Heart left ventricle (tissue), 13 donors: Measurements from ENCODE around the gene ABCA1.

ENCODE experiments used
- CTCF ChIP-seq, 12 donors: fragments of 200-600 bp; sonication (generic) in 4 of 12; IDR thresholded peaks; one replicate each; pipeline versions ENCODE4 v1.5.0 to v1.8.0; 2018 to 2022; ENCODE audit warnings: antibody characterized with exemption in 12 of 12, mild to moderate bottlenecking in 5 of 12
- POLR2A ChIP-seq, 2 donors: fragments of 450-650 bp; IDR thresholded peaks; one replicate each; pipeline ENCODE4 v1.6.1; 2017; ENCODE audit warnings: antibody characterized with exemption in 2 of 2, mild to moderate bottlenecking in 2 of 2, moderate library complexity in 2 of 2
- donor health status: ischemic (EF 13 %, LVEDD 7.1; RV severe dilation, severe dysfunction).
- donor health status: DM: no; HTN: yes; CAD: no.
- donor health status: DM: no; HTN: no; CAD: no.
- donor health status: ischemic (EF 25% LVEDD 6.9; RV normal size, moderate dysfunction).
- donor health status: ischemic (EF 25% LVEDD 5.7; RV mildly dilated, moderate dysfunction).
- donor health status: ischemic (EF 35%, LVEDD 5.7; RV mildly dilated, moderate dysfunction).
- donor health status: nonischemic (EF 11% LVEDD 7.7; RV severe dilation, severe dysfunction).
- donor health status: DM: yes; HTN: yes; CAD: no.
- donor health status: PGD.
- donor health status: ischemic (EF 29% LVEDD 5.4; RV normal size, mild dysfunction).
- donor health status: nonischemic (EF 23%, LVEDD 6.1; RV moderate dilation, normal function).

- TF ChIP-seq CTCF (IDR thresholded peaks at IDR 0.05): no peak
- no peak for TF ChIP-seq POLR2A (IDR thresholded peaks at IDR 0.05)
Measured at GRCh38 chr9:104899759-104900247, 28.2 kb downstream of the ABCA1 start.
